B cell (primary cell): ENCODE measurements around the gene FARP1. TPM values are rescaled to one million over a fixed set of nuclear protein-coding genes. Genes with fewer than 3 reads are reported as not detected.
"Not testable (repeated sequence)": the region's sequence is repeated elsewhere in the genome, so short reads cannot be mapped to it uniquely, and the experiment has no call there.

Experiments used
- ATAC-seq: fragments of 200-7000 bp; cut with Tn5 transposase; one replicate; pipeline ENCODE4 v1.10.0; 2021; ENCODE audit warnings: low read depth, mild to moderate bottlenecking, moderate number of reproducible peaks, moderate library complexity
- CTCF ChIA-PET: fragments of 350-600 bp; sonication (Branson Sonifier 250); formaldehyde crosslinking; loops from one replicate; lab custom pipeline; 2021; ENCODE audit warnings: antibody characterized with exemption, inconsistent platforms; lab: Charles Lee
- POLR2A ChIA-PET: fragments of 350-600 bp; sonication (Branson Sonifier 250); formaldehyde crosslinking; loops from one replicate; lab custom pipeline; 2021; ENCODE audit warnings: antibody characterized with exemption; lab: Charles Lee
- DNase-seq: peaks from one replicate; pipeline ENCODE4 v3.0.0; 2013
- H2AFZ ChIP-seq: 2 replicates; pipeline ENCODE4 v1.6.1; 2012; ENCODE audit warnings: mild to moderate bottlenecking, low read depth, low read length; ENCODE audit not compliant: insufficient read depth, poor library complexity, severe bottlenecking
- H3K27ac ChIP-seq, 2 donors: 1 replicate in 1 of 2; 2 replicates in 1 of 2; pipeline ENCODE4 v1.5.1; 2012 to 2013; ENCODE audit warnings: low read length in 2 of 2, mild to moderate bottlenecking in 2 of 2, moderate library complexity in 1 of 2
- H3K27me3 ChIP-seq, 4 experiments: fragments of 200-600 bp in 1 of 4; sonication (generic) in 1 of 4; replicated peaks in 1 of 4; 1 replicate in 2 of 4; 2 replicates in 2 of 4; pipeline versions ENCODE4 v1.6.1 to v1.7.0; 2013 to 2016; ENCODE audit warnings: low read length in 3 of 4, mild to moderate bottlenecking in 2 of 4, mixed read lengths in 1 of 4, moderate library complexity in 1 of 4; ENCODE audit not compliant: insufficient read depth in 4 of 4, control insufficient read depth in 3 of 4; ENCODE audit errors: control extremely low read depth in 1 of 4
- H3K36me3 ChIP-seq, 2 experiments: replicated peaks in 1 of 2; 1 replicate in 1 of 2; 2 replicates in 1 of 2; pipeline versions ENCODE4 v1.6.1 to v1.7.1; 2013; ENCODE audit warnings: low read length in 1 of 2; ENCODE audit not compliant: insufficient read depth in 2 of 2, control insufficient read depth in 1 of 2; ENCODE audit errors: control extremely low read depth in 1 of 2, extremely low read depth in 1 of 2
- H3K4me1 ChIP-seq, 2 donors: fragments of 200-600 bp in 1 of 2; sonication (generic) in 1 of 2; 1 replicate in 1 of 2; 2 replicates in 1 of 2; pipeline versions ENCODE4 v1.5.1 to v1.6.1; 2013 to 2017; ENCODE audit warnings: low read length in 2 of 2; ENCODE audit not compliant: control insufficient read depth in 2 of 2, insufficient read depth in 2 of 2
- H3K4me2 ChIP-seq: replicated peaks from 2 replicates; pipeline ENCODE3; 2012; ENCODE audit warnings: mild to moderate bottlenecking, low read depth, low read length; ENCODE audit not compliant: poor library complexity, severe bottlenecking
- H3K4me3 ChIP-seq, 5 experiments: fragments of 200-600 bp in 1 of 5; sonication (generic) in 1 of 5; 1 replicate in 3 of 5; 2 replicates in 2 of 5; pipeline versions ENCODE4 v1.5.1 to v1.7.0; 2011 to 2016; ENCODE audit warnings: low read length in 4 of 5, mild to moderate bottlenecking in 4 of 5, low read depth in 2 of 5, control low read depth in 1 of 5, moderate library complexity in 1 of 5; ENCODE audit not compliant: insufficient read depth in 1 of 5; ENCODE audit errors: control extremely low read depth in 1 of 5, extremely low read depth in 1 of 5
- H3K79me2 ChIP-seq: fragments of 200-600 bp; sonication (generic); one replicate; pipeline ENCODE4 v1.6.0; 2016; ENCODE audit warnings: low read length; ENCODE audit not compliant: control insufficient read depth, insufficient read depth
- H3K9ac ChIP-seq: fragments of 200-600 bp; sonication (generic); 2 replicates; pipeline ENCODE4 v1.6.1; 2017; ENCODE audit warnings: mild to moderate bottlenecking, low read length, moderate library complexity
- H3K9me3 ChIP-seq, 3 donors: one replicate each; pipeline versions ENCODE4 v1.6.1 to v1.7.1; 2013; ENCODE audit warnings: low read length in 2 of 3; ENCODE audit not compliant: control insufficient read depth in 2 of 3, insufficient read depth in 1 of 3; ENCODE audit errors: control extremely low read depth in 1 of 3
- H4K20me1 ChIP-seq: 2 replicates; pipeline ENCODE4 v1.6.0; 2012; ENCODE audit warnings: mild to moderate bottlenecking, low read length; ENCODE audit not compliant: insufficient read depth, control insufficient read depth, poor library complexity, severe bottlenecking
- H3K27ac Mint-ChIP-seq: one replicate; pipeline ENCODE4 v1.8.0; 2021; ENCODE audit warnings: mixed read lengths
- H3K27me3 Mint-ChIP-seq: one replicate; pipeline ENCODE4 v1.8.0; 2021; ENCODE audit warnings: mixed read lengths
- H3K4me1 Mint-ChIP-seq: one replicate; pipeline ENCODE4 v1.8.0; 2021; ENCODE audit warnings: mixed read lengths
- H3K4me3 Mint-ChIP-seq: one replicate; pipeline ENCODE4 v1.8.0; 2021; ENCODE audit warnings: mixed read lengths
- H3K9me3 Mint-ChIP-seq: one replicate; pipeline ENCODE4 v1.8.0; 2022; ENCODE audit warnings: mixed read lengths; ENCODE audit not compliant: insufficient read depth
- CTCF ChIP-seq: fragments of 200-600 bp; IDR thresholded peaks from one replicate; pipeline ENCODE4 v1.8.0; 2022; ENCODE audit warnings: antibody characterized with exemption, mild to moderate bottlenecking
- EZH2 ChIP-seq: IDR thresholded peaks from 2 replicates; pipeline ENCODE4 v1.6.1; 2012; ENCODE audit warnings: borderline replicate concordance, low read depth, mild to moderate bottlenecking, moderate library complexity, low read length; ENCODE audit not compliant: insufficient read depth, poor library complexity, severe bottlenecking
- WGBS: methylation state at CpG from one replicate; pipeline ENCODE4 v1.1.5; 2013; ENCODE audit warnings: missing lambda C conversion rate; ENCODE audit not compliant: insufficient coverage; 5-methylcytosine and 5-hydroxymethylcytosine counted together
- intact Hi-C: fragments of 100-400 bp; cut with micrococcal nuclease; formaldehyde crosslinking; loops from one replicate; pipeline ENCODE4 v1.10.0; 2022
- polyA plus RNA-seq: library from polyadenylated mRNA; depleted of rRNA; stranded (reverse); fragments of >200 nt; gene quantifications from 2 replicates; pipeline ENCODE4 v1.2.3, GENCODE V29; 2012
- total RNA-seq, 2 donors: library from RNA; stranded (reverse); fragments of 120-200 nt in 1 of 2; gene quantifications; 1 replicate in 1 of 2; 2 replicates in 1 of 2; pipeline versions ENCODE4 v1.2.3 to v1.2.4, GENCODE V29; 2013 to 2022

The FARP1 gene
- total and polyA plus RNA-seq, 2 donors (not counting 1 experiment from before 2014, with no cell fraction given), result 0.15 to 1.5 TPM

- Mint-ChIP-seq H3K27ac (no peak overlapping the region), H3K4me3 (no peak overlapping the region), H3K27me3 (peaks cover 6% of the 10 kb centered on the region), H3K9me3 (no peaks in the 10 kb centered on the region), H3K4me1 (no peaks in the 10 kb centered on the region)
- TF ChIP-seq CTCF, result no peak
- TF ChIP-seq EZH2, result no peak
- Histone ChIP-seq H3K36me3 (no peaks in the 10 kb centered on the region), H3K4me1 (no peaks in the 10 kb centered on the region), H3K27ac (no peak overlapping the region), H3K4me2 (no peak overlapping the region), H4K20me1 (no peaks in the 10 kb centered on the region), H3K27me3 (no peaks in the 10 kb centered on the region), H3K9ac (no peak overlapping the region), H3K79me2 (no peaks in the 10 kb centered on the region), H3K4me3 (no peak overlapping the region), H2AFZ (no peak overlapping the region), H3K9me3 (no peaks in the 10 kb centered on the region)
- intact Hi-C loops, result no loop called here
- ATAC-seq (no peak), DNase-seq (no peak)
- ChIA-PET CTCF (no interaction called here), POLR2A (no interaction called here)
- 90% methylated on average over 8 of the region's 9 CpGs for WGBS
These were observed 127.9 kb downstream of the FARP1 start for GRCh38 chr13:98270819-98271218.

GRCh38 chr13:98271646-98272045 is 128.8 kb downstream of the FARP1 start:
- H4K20me1 ChIP-seq, POLR2A ChIA-PET, ATAC-seq, CTCF ChIA-PET, H3K27me3 ChIP-seq, H3K4me2 ChIP-seq, H3K9me3 ChIP-seq, H3K27ac Mint-ChIP-seq, intact Hi-C loops, H3K4me3 ChIP-seq, H3K27ac ChIP-seq, H3K9me3 Mint-ChIP-seq, H3K4me1 Mint-ChIP-seq, DNase-seq, H3K4me1 ChIP-seq, H2AFZ ChIP-seq, H3K4me3 Mint-ChIP-seq, H3K36me3 ChIP-seq, H3K9ac ChIP-seq, H3K79me2 ChIP-seq, H3K27me3 Mint-ChIP-seq: not testable (repeated sequence)
- WGBS, result no CpG with 5 or more reads among the region's 3 CpGs
